Activated naive CD8-positive, alpha-beta T cell treated with anti-CD3 and anti-CD28 coated beads for 36 hours (primary cell): ENCODE data around the gene SENP6. TPM values are rescaled to one million over a fixed set of nuclear protein-coding genes. Genes with fewer than 3 reads are reported as not detected.
"Not testable (repeated sequence)": the region's sequence is repeated elsewhere in the genome, so short reads cannot be mapped to it uniquely, and the experiment has no call there.

Experiments
- DNase-seq: peaks from one replicate; pipeline ENCODE4 v3.0.0; 2021
- H3K27ac Mint-ChIP-seq: one replicate; pipeline ENCODE4 v1.8.0; 2022; ENCODE audit warnings: mild to moderate bottlenecking, moderate library complexity, mixed read lengths
- H3K27me3 Mint-ChIP-seq: one replicate; pipeline ENCODE4 v1.8.0; 2022; ENCODE audit warnings: mild to moderate bottlenecking, mixed read lengths
- H3K36me3 Mint-ChIP-seq: one replicate; pipeline ENCODE4 v1.8.0; 2021; ENCODE audit warnings: mild to moderate bottlenecking, mixed read lengths
- H3K4me1 Mint-ChIP-seq: one replicate; pipeline ENCODE4 v1.8.0; 2021; ENCODE audit warnings: mixed read lengths
- H3K4me3 Mint-ChIP-seq: one replicate; pipeline ENCODE4 v1.8.0; 2022; ENCODE audit warnings: mild to moderate bottlenecking, moderate library complexity, mixed read lengths
- H3K9me3 Mint-ChIP-seq: one replicate; pipeline ENCODE4 v1.8.0; 2022; ENCODE audit warnings: mixed read lengths
- total RNA-seq, 2 experiments: library from RNA; stranded (reverse); gene quantifications; one replicate each; pipeline ENCODE4 v1.2.3, GENCODE V29; 2021

The SENP6 gene
- total RNA-seq, 2 experiments from 2014 or later = 65.6 to 68.2 TPM

GRCh38 chr6:75673884-75674283 lies 72.2 kb downstream of the SENP6 start:
- H3K36me3 Mint-ChIP-seq = peaks cover 22% of the 10 kb centered on the region
- no peak overlapping the region for H3K27ac Mint-ChIP-seq
- no peaks in the 10 kb centered on the region for H3K27me3 Mint-ChIP-seq
- no peaks in the 10 kb centered on the region for H3K4me1 Mint-ChIP-seq
- no peaks in the 10 kb centered on the region for H3K9me3 Mint-ChIP-seq
- DNase-seq = no peak
- no peak overlapping the region for H3K4me3 Mint-ChIP-seq

- Mint-ChIP-seq H3K27ac (no peak overlapping the region), H3K36me3 (peaks cover 44% of the 10 kb centered on the region), H3K27me3 (no peaks in the 10 kb centered on the region), H3K4me3 (no peak overlapping the region), H3K9me3 (peaks cover 10% of the 10 kb centered on the region), H3K4me1 (no peaks in the 10 kb centered on the region)
- no peak for DNase-seq
Measured at GRCh38 chr6:75676377-75676776, 74.7 kb downstream of the SENP6 start.

GRCh38 chr6:75682548-75682947 lies 80.9 kb downstream of the SENP6 start:
- H3K27ac Mint-ChIP-seq, H3K4me3 Mint-ChIP-seq: not testable (repeated sequence)
- H3K9me3 Mint-ChIP-seq = peaks cover 32% of the 10 kb centered on the region

DNA sequence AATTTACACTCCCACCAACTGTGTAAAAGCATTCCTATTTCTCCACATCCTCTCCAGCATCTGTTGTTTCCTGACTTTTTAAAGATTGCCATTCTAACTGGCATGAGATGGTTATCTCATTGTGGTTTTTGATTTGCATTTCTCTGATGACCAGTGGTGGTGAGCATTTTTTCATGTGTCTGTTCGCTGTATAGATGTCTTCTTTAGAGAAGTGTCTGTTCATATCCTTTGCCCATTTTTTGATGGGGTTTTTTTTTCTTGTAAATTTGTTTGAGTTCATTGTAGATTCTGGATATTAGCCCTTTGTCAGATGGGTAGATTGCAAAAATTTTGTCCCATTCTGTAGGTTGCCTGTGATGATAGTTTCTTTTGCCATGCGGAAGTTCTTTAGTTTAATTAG lies 81.3 kb downstream of the SENP6 start:
- H3K27ac Mint-ChIP-seq, H3K4me1 Mint-ChIP-seq, H3K27me3 Mint-ChIP-seq, DNase-seq, H3K4me3 Mint-ChIP-seq: not testable (repeated sequence)
- H3K9me3 Mint-ChIP-seq = peaks cover 32% of the 10 kb centered on the region
- H3K36me3 Mint-ChIP-seq = peaks cover 97% of the 10 kb centered on the region

More at GRCh38 chr6:75682548-75682947, 80.9 kb downstream of the SENP6 start:
- H3K36me3 Mint-ChIP-seq = peaks cover 96% of the 10 kb centered on the region
- not testable (repeated sequence) for H3K27me3 Mint-ChIP-seq, DNase-seq, H3K4me1 Mint-ChIP-seq

- not testable (repeated sequence) for H3K4me3 Mint-ChIP-seq, H3K27ac Mint-ChIP-seq, H3K4me1 Mint-ChIP-seq, H3K27me3 Mint-ChIP-seq, DNase-seq
- peaks cover 14% of the 10 kb centered on the region for H3K9me3 Mint-ChIP-seq
- H3K36me3 Mint-ChIP-seq = peaks cover 61% of the 10 kb centered on the region
Measured at GRCh38 chr6:75687535-75687934, 85.9 kb downstream of the SENP6 start.

GRCh38 chr6:75687937-75688336 lies 86.3 kb downstream of the SENP6 start:
- not testable (repeated sequence) for H3K4me3 Mint-ChIP-seq, H3K27ac Mint-ChIP-seq, H3K27me3 Mint-ChIP-seq, H3K4me1 Mint-ChIP-seq, DNase-seq
- Mint-ChIP-seq H3K9me3 (peaks cover 13% of the 10 kb centered on the region), H3K36me3 (peaks cover 61% of the 10 kb centered on the region)

DNA sequence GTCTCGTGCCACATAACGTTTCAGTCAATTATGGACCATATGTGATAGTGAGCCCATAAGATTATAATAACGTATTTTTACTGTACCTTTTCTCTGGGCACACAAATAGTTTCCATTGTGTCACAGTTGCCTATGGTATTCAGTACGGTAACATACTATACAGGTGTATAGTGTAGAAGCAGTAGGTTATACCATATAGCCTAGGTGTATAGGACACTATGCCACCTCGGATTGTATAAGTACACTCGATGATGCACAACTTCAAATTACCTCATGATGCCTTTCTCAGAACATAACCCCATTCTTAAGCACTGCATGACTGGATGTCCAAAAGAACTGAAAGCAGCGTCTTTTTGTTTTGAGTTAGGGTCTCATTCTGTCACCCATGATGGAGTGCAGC lies 87.9 kb downstream of the SENP6 start:
- Mint-ChIP-seq H3K27ac (no peak overlapping the region), H3K36me3 (peaks cover 48% of the 10 kb centered on the region), H3K9me3 (peaks cover 6% of the 10 kb centered on the region), H3K4me3 (no peak overlapping the region), H3K27me3 (no peaks in the 10 kb centered on the region), H3K4me1 (peaks cover 2% of the 10 kb centered on the region)
- DNase-seq = no peak

DNA sequence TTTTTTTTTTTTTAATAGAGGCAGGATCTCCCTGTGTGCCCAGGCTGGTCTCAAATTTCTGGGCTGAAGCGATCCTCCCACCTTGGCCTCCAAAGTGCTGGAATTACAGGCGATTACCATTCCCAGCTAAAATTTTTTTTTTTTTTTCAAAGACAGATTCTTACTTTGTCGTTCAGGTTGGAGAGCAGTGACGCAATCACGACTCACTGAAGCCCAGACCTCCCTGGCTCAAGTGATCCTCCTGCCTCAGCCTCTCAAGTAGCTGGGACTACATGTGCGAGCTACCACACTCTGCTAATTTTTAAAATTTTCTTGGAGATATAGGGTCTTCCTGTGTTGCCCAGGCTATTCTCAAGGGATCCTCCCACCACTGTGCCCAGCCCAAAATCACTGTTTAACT lies 89.3 kb downstream of the SENP6 start:
- H3K36me3 Mint-ChIP-seq = peaks cover 36% of the 10 kb centered on the region
- H3K27ac Mint-ChIP-seq = no peak overlapping the region
- no peaks in the 10 kb centered on the region for H3K4me1 Mint-ChIP-seq
- no peak for DNase-seq
- no peak overlapping the region for H3K4me3 Mint-ChIP-seq
- no peaks in the 10 kb centered on the region for H3K9me3 Mint-ChIP-seq
- H3K27me3 Mint-ChIP-seq = no peaks in the 10 kb centered on the region

DNA sequence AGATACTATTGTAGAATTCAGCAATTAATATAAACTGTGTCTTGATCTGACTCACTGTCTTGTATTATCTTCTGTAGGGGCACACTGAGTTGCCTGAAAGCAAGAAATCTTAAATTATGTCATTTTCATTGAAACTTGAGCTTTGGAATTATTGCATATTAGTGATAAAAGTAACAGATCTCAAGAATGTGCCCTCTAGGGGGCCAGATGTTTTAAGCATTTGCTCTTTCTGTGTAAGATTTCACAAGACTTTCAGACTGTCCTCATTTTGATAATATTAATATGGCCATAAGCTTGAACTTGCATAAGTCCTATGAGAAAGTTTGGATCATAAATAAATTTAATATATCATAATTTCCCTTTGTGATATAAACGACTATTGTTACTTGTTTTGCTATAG lies 91.9 kb downstream of the SENP6 start:
- no peaks in the 10 kb centered on the region for H3K4me1 Mint-ChIP-seq
- no peak overlapping the region for H3K4me3 Mint-ChIP-seq
- no peak overlapping the region for H3K27ac Mint-ChIP-seq
- H3K9me3 Mint-ChIP-seq = no peaks in the 10 kb centered on the region
- no peak for DNase-seq
- H3K36me3 Mint-ChIP-seq = peaks cover 22% of the 10 kb centered on the region
- no peaks in the 10 kb centered on the region for H3K27me3 Mint-ChIP-seq

DNA sequence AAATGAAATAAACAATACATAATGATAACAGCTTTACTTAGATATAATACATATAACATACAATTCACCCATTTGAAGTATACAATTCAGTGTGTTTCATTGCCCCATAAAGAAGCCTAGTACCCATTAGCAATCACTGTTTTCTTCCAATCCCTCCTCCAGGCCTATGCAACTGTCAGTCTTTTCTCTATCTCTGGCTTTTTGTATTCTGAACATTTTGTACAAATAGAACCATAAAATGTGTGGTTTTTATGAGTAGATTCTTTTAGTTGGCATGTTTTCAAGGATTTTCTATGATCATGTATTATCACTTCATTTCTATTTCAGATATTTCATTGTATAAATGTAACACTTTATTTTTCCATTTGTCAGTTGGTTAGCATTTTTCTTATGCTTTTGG lies 92.7 kb downstream of the SENP6 start:
- no peak overlapping the region for H3K4me3 Mint-ChIP-seq
- no peaks in the 10 kb centered on the region for H3K27me3 Mint-ChIP-seq
- no peaks in the 10 kb centered on the region for H3K9me3 Mint-ChIP-seq
- H3K36me3 Mint-ChIP-seq = peaks cover 24% of the 10 kb centered on the region
- no peak overlapping the region for H3K27ac Mint-ChIP-seq
- no peak for DNase-seq
- H3K4me1 Mint-ChIP-seq = no peaks in the 10 kb centered on the region

DNA sequence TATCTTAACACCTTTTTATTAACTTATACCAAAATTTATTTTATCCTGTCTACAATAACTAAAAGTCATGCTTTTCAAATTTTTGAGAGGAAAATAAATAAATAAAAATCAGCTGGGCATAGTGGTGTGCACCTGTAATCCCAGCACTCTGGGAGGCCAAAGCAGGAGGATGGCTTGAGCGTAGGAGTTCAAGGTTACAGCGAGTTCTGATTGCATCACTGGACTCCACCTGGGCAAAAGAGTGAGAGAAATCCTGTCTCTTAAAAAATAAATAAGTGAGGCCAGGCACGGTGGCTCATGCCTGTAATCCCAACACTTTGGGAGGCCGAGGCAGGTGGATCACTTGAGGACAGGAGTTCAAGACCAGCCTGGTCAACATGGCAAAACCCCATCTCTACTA lies 106.7 kb downstream of the SENP6 start:
- not testable (repeated sequence) for H3K4me1 Mint-ChIP-seq, H3K9me3 Mint-ChIP-seq, H3K27me3 Mint-ChIP-seq, H3K4me3 Mint-ChIP-seq, DNase-seq, H3K27ac Mint-ChIP-seq
- peaks cover 18% of the 10 kb centered on the region for H3K36me3 Mint-ChIP-seq

- Mint-ChIP-seq H3K27ac (no peak overlapping the region), H3K4me3 (no peak overlapping the region), H3K36me3 (peaks cover 18% of the 10 kb centered on the region), H3K27me3 (no peaks in the 10 kb centered on the region), H3K4me1 (no peaks in the 10 kb centered on the region), H3K9me3 (no peaks in the 10 kb centered on the region)
- no peak for DNase-seq
Measured at GRCh38 chr6:75711173-75711572, 109.5 kb downstream of the SENP6 start.

DNA sequence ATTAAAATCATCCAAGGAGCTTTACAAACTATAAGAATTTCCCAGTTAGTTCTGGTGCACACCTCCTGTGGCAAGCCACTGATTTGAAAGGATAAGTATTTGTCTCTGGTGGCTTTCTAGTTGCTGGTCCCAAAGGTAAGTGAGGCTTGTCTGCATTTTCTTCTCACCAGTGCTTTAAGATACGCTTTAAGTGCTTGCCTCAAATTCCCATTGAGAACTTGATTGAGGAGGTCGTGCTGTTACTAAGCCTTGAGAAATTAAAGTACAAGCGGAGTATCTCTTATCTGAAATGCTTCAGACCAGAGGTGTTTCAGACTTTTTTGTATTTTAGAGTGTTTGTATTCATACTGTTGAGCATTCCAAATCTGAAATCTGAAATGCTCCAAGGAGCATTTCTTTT lies 117.5 kb downstream of the SENP6 start:
- Mint-ChIP-seq H3K9me3 (no peaks in the 10 kb centered on the region), H3K4me1 (no peaks in the 10 kb centered on the region), H3K4me3 (no peak overlapping the region), H3K36me3 (peaks cover 11% of the 10 kb centered on the region), H3K27me3 (no peaks in the 10 kb centered on the region), H3K27ac (no peak overlapping the region)
- DNase-seq = no peak

DNA sequence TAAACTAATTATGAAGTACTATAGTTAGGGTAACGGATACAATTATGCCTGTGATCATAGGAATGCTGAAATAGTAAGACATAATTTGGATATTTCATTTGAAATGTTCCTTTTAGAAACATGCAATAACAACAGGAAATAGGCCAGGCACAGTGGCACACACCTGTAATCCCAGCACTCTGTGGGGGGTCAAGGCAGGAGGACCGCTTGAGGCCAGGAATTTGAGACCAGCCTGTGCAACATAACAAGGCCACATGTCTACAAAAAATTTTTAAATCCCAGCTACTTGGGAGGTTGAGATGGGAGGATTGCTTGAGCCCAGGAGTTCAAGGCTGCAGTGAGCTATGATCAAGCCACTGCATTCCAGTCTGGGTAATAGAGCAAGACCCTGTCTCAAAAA lies 121.7 kb downstream of the SENP6 start:
- Mint-ChIP-seq H3K9me3 (no peaks in the 10 kb centered on the region), H3K27ac (no peak overlapping the region), H3K36me3 (peaks cover 2% of the 10 kb centered on the region), H3K27me3 (no peaks in the 10 kb centered on the region), H3K4me1 (no peaks in the 10 kb centered on the region), H3K4me3 (no peak overlapping the region)
- DNase-seq = no peak

DNA sequence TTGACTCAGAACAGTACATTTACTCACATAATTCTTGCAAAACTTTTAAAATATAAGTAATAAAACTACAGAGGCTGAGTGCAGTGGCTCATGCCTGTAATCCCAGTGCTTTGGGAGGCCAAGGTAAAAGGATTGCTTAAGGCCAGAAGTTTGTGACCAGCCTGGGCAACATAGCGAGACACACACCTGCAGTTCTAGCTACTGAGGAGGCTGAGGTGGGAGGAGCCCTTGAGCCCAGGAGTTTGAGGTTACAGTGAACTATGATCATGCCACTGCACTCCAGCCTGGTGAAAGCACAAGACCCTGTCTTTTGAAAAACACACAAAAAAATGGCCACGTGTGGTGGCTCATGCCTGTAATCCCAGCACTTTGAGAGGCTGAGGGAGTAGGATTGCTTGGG lies 125.5 kb downstream of the SENP6 start:
- H3K36me3 Mint-ChIP-seq = no peaks in the 10 kb centered on the region
- H3K4me3 Mint-ChIP-seq = no peak overlapping the region
- no peak for DNase-seq
- peaks cover 6% of the 10 kb centered on the region for H3K27me3 Mint-ChIP-seq
- H3K4me1 Mint-ChIP-seq = no peaks in the 10 kb centered on the region
- H3K9me3 Mint-ChIP-seq = no peaks in the 10 kb centered on the region
- no peak overlapping the region for H3K27ac Mint-ChIP-seq

DNA sequence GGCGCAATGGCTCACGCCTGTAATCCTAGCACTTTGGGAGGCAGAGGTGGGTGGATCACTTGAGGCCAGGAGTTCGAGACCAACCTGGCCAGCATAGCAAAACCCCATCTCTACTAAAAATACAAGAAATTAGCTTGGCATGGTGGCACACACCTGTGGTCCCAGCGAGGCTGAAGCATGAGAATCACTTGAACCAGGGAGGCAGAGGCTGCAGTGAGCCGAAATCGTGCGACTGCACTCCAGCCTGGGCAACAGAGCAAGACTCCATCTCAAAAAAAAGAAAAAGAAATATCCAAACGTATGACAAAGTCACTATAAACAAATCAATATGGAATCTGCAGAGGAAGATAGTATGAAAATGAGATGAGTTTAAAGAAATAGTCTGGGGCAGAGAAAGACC lies 129.3 kb downstream of the SENP6 start:
- H3K9me3 Mint-ChIP-seq, H3K36me3 Mint-ChIP-seq, H3K27me3 Mint-ChIP-seq, H3K4me1 Mint-ChIP-seq, DNase-seq, H3K4me3 Mint-ChIP-seq, H3K27ac Mint-ChIP-seq: not testable (repeated sequence)
